ENCODE data around the gene HOXD8.

Gene HOXD8

GRCh38 chr2:176091329-176092258, 37.9 kb upstream of the HOXD8 start:
- DNase-seq = no peak

- peak; percentile 40 to 44 for DNase-seq
Observed at GRCh38 chr2:176092270-176093144, 37.0 kb upstream of the HOXD8 start, which contains the start of gene HOXD13. HOXD13 (plus strand) TSS chr2:176092721; CDS start chr2:176092891, 170 bp downstream.

GRCh38 chr2:176093145-176093897, 36.2 kb upstream of the HOXD8 start:
- DNase-seq = peak; percentile 37 to 39

GRCh38 chr2:176093898-176094249, 35.6 kb upstream of the HOXD8 start:
- no peak for DNase-seq

- no peak for DNase-seq
Observed at GRCh38 chr2:176094349-176094748, 35.2 kb upstream of the HOXD8 start.

- no peak for DNase-seq
Observed at GRCh38 chr2:176095421-176095820, 34.1 kb upstream of the HOXD8 start.

GRCh38 chr2:176096243-176096985, 33.1 kb upstream of the HOXD8 start:
- peak in 1 of 2 experiments; percentile 58 for DNase-seq

- peak; percentile 86 to 93 for DNase-seq
Observed at GRCh38 chr2:176096986-176097819, 32.3 kb upstream of the HOXD8 start.

- DNase-seq = no peak
Observed at GRCh38 chr2:176097820-176098365, 31.6 kb upstream of the HOXD8 start.

GRCh38 chr2:176098366-176099158, 30.9 kb upstream of the HOXD8 start:
- DNase-seq = no peak

- DNase-seq = no peak
Observed at GRCh38 chr2:176099159-176099727, 30.3 kb upstream of the HOXD8 start.

GRCh38 chr2:176099728-176100546, 29.6 kb upstream of the HOXD8 start, which contains the start of gene HOXD12:
HOXD12 (plus strand) TSS chr2:176099795; CDS start chr2:176099802, 7 bp downstream.
- no peak for DNase-seq

- no peak for DNase-seq
Observed at GRCh38 chr2:176100547-176101140, 28.9 kb upstream of the HOXD8 start.

- no peak for DNase-seq
Observed at GRCh38 chr2:176101216-176101830, 28.2 kb upstream of the HOXD8 start.

GRCh38 chr2:176101842-176102241, 27.7 kb upstream of the HOXD8 start:
- no peak for DNase-seq

GRCh38 chr2:176102309-176102866, 27.1 kb upstream of the HOXD8 start:
- no peak for DNase-seq

GRCh38 chr2:176103194-176103593, 26.3 kb upstream of the HOXD8 start:
- DNase-seq = no peak

Measured in Kasumi-1 (cell line).